Natural killer cell (primary cell): ENCODE results near the gene NPW. TPM values are rescaled to one million over a fixed set of nuclear protein-coding genes. Genes with fewer than 3 reads are reported as not detected.

Experiments
- ATAC-seq, 3 donors: fragments of 150-1000 bp in 2 of 3; fragments of 200-7000 bp in 1 of 3; cut with Tn5 transposase; 1 replicate in 1 of 3; 2 replicates in 2 of 3; pipeline ENCODE4 v1.10.0; 2021; ENCODE audit warnings: mild to moderate bottlenecking in 2 of 3, moderate library complexity in 2 of 3
- DNase-seq, 2 donors: peaks; one replicate each; pipeline versions ENCODE4 v3.0.0 to v3.0.0-alpha.2; 2013 to 2021; ENCODE audit warnings: mixed read lengths in 1 of 2
- H3K27ac ChIP-seq: one replicate; pipeline ENCODE4 v1.5.1; 2013; ENCODE audit warnings: mild to moderate bottlenecking, low read length
- H3K27me3 ChIP-seq: one replicate; pipeline ENCODE4 v1.6.1; 2013; ENCODE audit warnings: low read length; ENCODE audit not compliant: control insufficient read depth, insufficient read depth
- H3K36me3 ChIP-seq: one replicate; pipeline ENCODE4 v1.6.1; 2013; ENCODE audit warnings: low read length; ENCODE audit not compliant: control insufficient read depth, insufficient read depth
- H3K4me1 ChIP-seq: one replicate; pipeline ENCODE4 v1.6.1; 2013; ENCODE audit warnings: low read length; ENCODE audit not compliant: control insufficient read depth, insufficient read depth
- H3K4me3 ChIP-seq: one replicate; pipeline ENCODE4 v1.5.1; 2013; ENCODE audit warnings: low read length
- H3K9me3 ChIP-seq: one replicate; pipeline ENCODE4 v1.6.1; 2013; ENCODE audit warnings: low read length; ENCODE audit not compliant: control insufficient read depth, insufficient read depth
- H3K27ac Mint-ChIP-seq, 2 donors: one replicate each; pipeline ENCODE4 v1.8.0; 2022; ENCODE audit warnings: mild to moderate bottlenecking in 2 of 2, mixed read lengths in 2 of 2, moderate library complexity in 1 of 2
- H3K27me3 Mint-ChIP-seq, 2 donors: one replicate each; pipeline ENCODE4 v1.8.0; 2022; ENCODE audit warnings: low read depth in 2 of 2, mixed read lengths in 2 of 2
- H3K36me3 Mint-ChIP-seq: one replicate; pipeline ENCODE4 v1.8.0; 2022; ENCODE audit warnings: mixed read lengths
- H3K4me1 Mint-ChIP-seq, 2 donors: one replicate each; pipeline ENCODE4 v1.8.0; 2022; ENCODE audit warnings: mixed read lengths in 2 of 2
- H3K4me3 Mint-ChIP-seq: one replicate; pipeline ENCODE4 v1.8.0; 2022; ENCODE audit warnings: mild to moderate bottlenecking, moderate library complexity, mixed read lengths
- H3K9me3 Mint-ChIP-seq, 2 donors: one replicate each; pipeline ENCODE4 v1.8.0; 2022; ENCODE audit warnings: mixed read lengths in 2 of 2
- CTCF ChIP-seq: fragments of 200-600 bp; IDR thresholded peaks from one replicate; pipeline ENCODE4 v1.8.0; 2022; ENCODE audit warnings: antibody characterized with exemption
- WGBS: methylation state at CpG from one replicate; pipeline ENCODE4 v1.1.7; 2013; ENCODE audit warnings: missing lambda C conversion rate; ENCODE audit not compliant: insufficient coverage; 5-methylcytosine and 5-hydroxymethylcytosine counted together
- intact Hi-C: fragments of 100-400 bp; cut with micrococcal nuclease; formaldehyde crosslinking; loops from one replicate; pipeline ENCODE4 v1.14.2; 2022
- total RNA-seq, 4 donors: library from RNA; stranded (reverse); fragments of 120-200 nt in 1 of 4; gene quantifications; one replicate each; pipeline versions ENCODE4 v1.2.3 to v1.2.4, GENCODE V29; 2013 to 2022

NPW gene
- total RNA-seq, 3 donors from 2014 or later (not counting 1 experiment from before 2014, with no cell fraction given) = 0.80 TPM; not detected in 2

GRCh38 chr16:2063861-2064260 lies 44.3 kb downstream of the NPW start:
- H3K36me3 ChIP-seq = peaks cover 30% of the 10 kb centered on the region
- 96% methylated on average over 25 of the region's 25 CpGs for WGBS
- no peak overlapping the region for H3K4me3 Mint-ChIP-seq
- no peak for DNase-seq
- H3K4me1 ChIP-seq = peaks cover 8% of the 10 kb centered on the region
- H3K9me3 ChIP-seq = no peaks in the 10 kb centered on the region
- no peak for ATAC-seq
- no peaks in the 10 kb centered on the region for H3K9me3 Mint-ChIP-seq
- no peaks in the 10 kb centered on the region for H3K36me3 Mint-ChIP-seq
- peaks cover 6 to 10% of the 10 kb centered on the region in 2 donors for H3K4me1 Mint-ChIP-seq
- no peak for TF ChIP-seq CTCF
- H3K27ac Mint-ChIP-seq = no peak overlapping the region
- H3K4me3 ChIP-seq = no peak overlapping the region
- no peak overlapping the region for H3K27ac ChIP-seq
- no peaks in the 10 kb centered on the region for H3K27me3 ChIP-seq
- H3K27me3 Mint-ChIP-seq = no peaks in the 10 kb centered on the region
- intact Hi-C loops = no loop called here

DNA sequence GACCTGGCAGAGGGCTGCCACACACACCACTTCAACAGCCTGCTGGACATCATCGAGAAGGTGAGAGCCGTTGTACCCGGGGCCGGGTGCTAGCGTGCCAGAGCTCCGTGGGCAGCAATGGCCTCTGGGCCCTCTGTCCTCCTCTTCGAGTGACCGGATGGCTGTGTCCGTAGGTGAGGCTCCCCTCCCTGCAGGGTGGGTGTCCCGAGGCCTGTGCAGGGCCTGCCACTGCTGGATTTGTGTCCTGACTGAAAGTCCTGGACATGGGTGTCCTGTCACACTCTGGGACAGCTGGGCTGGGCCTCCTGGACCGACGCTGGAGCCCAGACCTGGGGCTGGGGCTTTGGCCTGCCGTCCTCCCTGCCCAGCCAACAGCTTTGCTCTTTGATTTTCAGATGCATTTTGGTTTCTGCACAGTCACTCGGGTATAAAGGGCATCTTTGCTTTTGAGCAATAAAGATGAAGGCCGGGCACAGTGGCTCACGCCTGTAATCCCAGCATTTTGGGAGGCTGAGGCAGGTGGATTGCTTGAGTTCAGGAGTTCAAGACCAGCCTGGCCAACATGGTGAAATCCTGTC lies 44.9 kb downstream of the NPW start:
- no peak overlapping the region for H3K27ac ChIP-seq
- Mint-ChIP-seq H3K9me3 (no peaks in the 10 kb centered on the region), H3K4me3 (no peak overlapping the region), H3K4me1 (peaks cover 6 to 10% of the 10 kb centered on the region in 2 donors), H3K36me3 (no peaks in the 10 kb centered on the region), H3K27me3 (no peaks in the 10 kb centered on the region), H3K27ac (no peak overlapping the region)
- intact Hi-C loops = no loop called here
- ATAC-seq = no peak
- DNase-seq = no peak
- peaks cover 31% of the 10 kb centered on the region for H3K36me3 ChIP-seq
- H3K27me3 ChIP-seq = no peaks in the 10 kb centered on the region
- no peak for TF ChIP-seq CTCF
- H3K4me3 ChIP-seq = no peak overlapping the region
- H3K4me1 ChIP-seq = peaks cover 8% of the 10 kb centered on the region
- 96% methylated on average over 16 of the region's 16 CpGs for WGBS
- H3K9me3 ChIP-seq = no peaks in the 10 kb centered on the region

GRCh38 chr16:2066139-2066538 lies 46.6 kb downstream of the NPW start:
- DNase-seq = no peak
- Histone ChIP-seq H3K4me1 (peaks cover 8% of the 10 kb centered on the region), H3K4me3 (no peak overlapping the region), H3K9me3 (no peaks in the 10 kb centered on the region), H3K27ac (no peak overlapping the region), H3K36me3 (peaks cover 37% of the 10 kb centered on the region), H3K27me3 (no peaks in the 10 kb centered on the region)
- WGBS = 91% methylated on average over 11 of the region's 11 CpGs
- Mint-ChIP-seq H3K27me3 (no peaks in the 10 kb centered on the region), H3K27ac (peak overlapping the region; percentile 38 to 60), H3K9me3 (no peaks in the 10 kb centered on the region), H3K36me3 (no peaks in the 10 kb centered on the region), H3K4me3 (no peak overlapping the region), H3K4me1 (peaks cover 6 to 14% of the 10 kb centered on the region in 2 donors)
- no peak for ATAC-seq
- no peak for TF ChIP-seq CTCF
- intact Hi-C loops = no loop called here

Other genes starting within 250 kb of the NPW start
- 10 to 100 TPM; 40.6 to 50.3 (median 46.2) TPM for gene NME3, start 248.2 kb upstream of the NPW start, total RNA-seq
- gene EME2, start 247.0 kb upstream of the NPW start, total RNA-seq = 10 to 100 TPM; 30.0 to 33.8 (median 30.1) TPM
- gene MRPS34, start 246.7 kb upstream of the NPW start, total RNA-seq = 10 to 100 TPM; 26.5 to 42.0 (median 41.4) TPM
- gene SPSB3, start 237.2 kb upstream of the NPW start, total RNA-seq = 100 to 1,000 TPM; 100 to 122 (median 110) TPM
- 10 to 100 TPM; 39.5 to 51.9 (median 49.4) TPM for gene NUBP2, start 236.8 kb upstream of the NPW start, total RNA-seq
- gene IGFALS, start 226.1 kb upstream of the NPW start, total RNA-seq = 1 to 10 TPM in 1 of 3 donors, under 1 TPM in 2; 0.47 to 1.1 (median 0.70) TPM
- 10 to 100 TPM; 27.8 to 38.4 (median 37.5) TPM for gene HAGH, start 193.0 kb upstream of the NPW start, total RNA-seq
- gene FAHD1, start 192.6 kb upstream of the NPW start, total RNA-seq = 10 to 100 TPM in 1 of 3 donors, 1 to 10 TPM in 2; 5.3 to 10.6 (median 7.4) TPM
- not detected for gene MEIOB, start 147.6 kb upstream of the NPW start, total RNA-seq
- not detected for gene HS3ST6, start 101.4 kb upstream of the NPW start, total RNA-seq
- 10 to 100 TPM; 10.8 to 19.9 (median 14.8) TPM for gene MSRB1, start 76.6 kb upstream of the NPW start, total RNA-seq
- gene RPL3L, start 65.1 kb upstream of the NPW start, total RNA-seq = not detected
- gene NDUFB10, start 60.2 kb upstream of the NPW start, total RNA-seq = 10 to 100 TPM; 54.5 to 61.1 (median 59.5) TPM
- gene RPS2, start 55.0 kb upstream of the NPW start, total RNA-seq = 1,000 to 10,000 TPM; 1,124 to 1,385 (median 1,274) TPM
- not detected for gene RNF151, start 52.9 kb upstream of the NPW start, total RNA-seq
- 10 to 100 TPM; 25.1 to 28.9 (median 28.1) TPM for gene TBL3, start 47.7 kb upstream of the NPW start, total RNA-seq
- not detected for gene NOXO1, start 38.3 kb upstream of the NPW start, total RNA-seq
- gene GFER, start 35.6 kb upstream of the NPW start, total RNA-seq = 10 to 100 TPM; 23.8 to 29.5 (median 24.6) TPM
- gene SYNGR3, start 29.8 kb upstream of the NPW start, total RNA-seq = 10 to 100 TPM; 10.3 to 19.3 (median 19.1) TPM
- 10 to 100 TPM; 56.1 to 71.6 (median 58.2) TPM for gene ZNF598, start 10.0 kb upstream of the NPW start, total RNA-seq
- gene NHERF2, start 7.1 kb downstream of the NPW start, total RNA-seq = 1 to 10 TPM; 4.3 to 7.1 (median 5.6) TPM
- 10 to 100 TPM in 1 of 3 donors, 1 to 10 TPM in 2; 8.7 to 12.9 (median 9.7) TPM for gene NTHL1, start 28.0 kb downstream of the NPW start, total RNA-seq
- gene TSC2, start 28.2 kb downstream of the NPW start, total RNA-seq = 100 to 1,000 TPM; 135 to 197 (median 161) TPM
- gene PKD1, start 116.1 kb downstream of the NPW start, total RNA-seq = 100 to 1,000 TPM in 1 of 3 donors, 10 to 100 TPM in 2; 87.0 to 105 (median 99.1) TPM
- under 1 TPM in 2 of 3 donors, not detected in 1; 0.27 to 0.28 TPM for gene RAB26, start 128.8 kb downstream of the NPW start, total RNA-seq
- 10 to 100 TPM; 29.3 to 39.1 (median 37.3) TPM for gene TRAF7, start 136.0 kb downstream of the NPW start, total RNA-seq
- not detected for gene CASKIN1, start 176.8 kb downstream of the NPW start, total RNA-seq
- 10 to 100 TPM; 19.7 to 30.2 (median 27.8) TPM for gene MLST8, start 185.7 kb downstream of the NPW start, total RNA-seq
- 1 to 10 TPM; 3.2 to 5.2 (median 3.6) TPM for gene BRICD5, start 191.1 kb downstream of the NPW start, total RNA-seq
- 10 to 100 TPM in 2 of 3 donors, 1 to 10 TPM in 1; 9.7 to 12.8 (median 12.4) TPM for gene PGP, start 195.1 kb downstream of the NPW start, total RNA-seq
- gene E4F1, start 203.8 kb downstream of the NPW start, total RNA-seq = 10 to 100 TPM; 43.6 to 45.7 (median 45.7) TPM
- 1 to 10 TPM in 1 of 3 donors, under 1 TPM in 2; 0.19 to 1.4 (median 0.77) TPM for gene DNASE1L2, start 216.7 kb downstream of the NPW start, total RNA-seq
- gene ECI1, start 231.8 kb downstream of the NPW start, total RNA-seq = 10 to 100 TPM; 14.6 to 19.2 (median 19.0) TPM
- 100 to 1,000 TPM; 269 to 284 (median 273) TPM for gene RNPS1, start 248.3 kb downstream of the NPW start, total RNA-seq